MM.1S (cell line): ENCODE data around the gene ANKZF1.

ENCODE experiments used
- DNase-seq: peaks from one replicate; pipeline ENCODE4 v3.0.0-alpha.2; 2015
- H2AFZ ChIP-seq: fragments of 300-600 bp; sonication (generic); 2 replicates; pipeline ENCODE4 v1.6.0; 2016; ENCODE audit warnings: antibody characterized with exemption, low read length
- H3F3A ChIP-seq: fragments of 300-600 bp; sonication (generic); 2 replicates; pipeline ENCODE4 v1.6.1; 2016; ENCODE audit warnings: mild to moderate bottlenecking, antibody characterized with exemption, low read length, moderate library complexity, mixed read lengths; ENCODE audit not compliant: insufficient read depth
- H3K27ac ChIP-seq: fragments of 300-600 bp; sonication (generic); 2 replicates; pipeline ENCODE4 v1.5.1; 2016; ENCODE audit warnings: mild to moderate bottlenecking, low read length
- H3K27me3 ChIP-seq: fragments of 300-600 bp; sonication (generic); replicated peaks from 2 replicates; pipeline ENCODE4 v1.6.0; 2016; ENCODE audit warnings: low read length; ENCODE audit not compliant: insufficient read depth
- H3K36me3 ChIP-seq: fragments of 300-600 bp; sonication (generic); replicated peaks from 2 replicates; pipeline ENCODE4 v1.6.1; 2016; ENCODE audit warnings: mild to moderate bottlenecking, low read length, mixed read lengths; ENCODE audit not compliant: insufficient read depth
- H3K4me1 ChIP-seq: fragments of 300-600 bp; sonication (generic); 2 replicates; pipeline ENCODE4 v1.6.1; 2016; ENCODE audit warnings: low read length, mixed read lengths
- H3K4me2 ChIP-seq: fragments of 300-600 bp; sonication (generic); 2 replicates; pipeline ENCODE4 v1.6.0; 2016; ENCODE audit warnings: low read depth, low read length
- H3K4me3 ChIP-seq: fragments of 300-600 bp; sonication (generic); 2 replicates; pipeline ENCODE4 v1.5.1; 2016; ENCODE audit warnings: low read length, mixed read lengths
- H3K79me2 ChIP-seq: fragments of 300-600 bp; sonication (generic); 2 replicates; pipeline ENCODE4 v1.6.1; 2016; ENCODE audit warnings: mixed run types, low read length, mixed read lengths
- H3K9ac ChIP-seq: fragments of 300-600 bp; sonication (generic); 2 replicates; pipeline ENCODE4 v1.6.1; 2016; ENCODE audit warnings: low read length, mixed read lengths
- H3K9me2 ChIP-seq: fragments of 300-600 bp; sonication (generic); replicated peaks from 2 replicates; pipeline ENCODE4 v1.6.1; 2016; ENCODE audit warnings: mild to moderate bottlenecking, low read length, mixed read lengths; ENCODE audit not compliant: insufficient read depth
- H3K9me3 ChIP-seq: fragments of 300-600 bp; sonication (generic); replicated peaks from 2 replicates; pipeline ENCODE4 v1.6.1; 2016; ENCODE audit warnings: mild to moderate bottlenecking, low read length, mixed read lengths; ENCODE audit not compliant: insufficient read depth
- H4K20me1 ChIP-seq: fragments of 300-600 bp; sonication (generic); 2 replicates; pipeline ENCODE4 v1.6.1; 2016; ENCODE audit warnings: mild to moderate bottlenecking, low read length, moderate library complexity, mixed read lengths; ENCODE audit not compliant: insufficient read depth
- CTCF ChIP-seq: fragments of 300-600 bp; sonication (generic); IDR thresholded peaks from 2 replicates; pipeline ENCODE4 v1.5.1; 2016; ENCODE audit warnings: antibody characterized with exemption, low read length, mixed read lengths
- EZH2 ChIP-seq: fragments of 300-600 bp; sonication (generic); optimal IDR thresholded peaks from 2 replicates; pipeline ENCODE3; 2017; ENCODE audit warnings: low read depth, mild to moderate bottlenecking, antibody characterized with exemption, low read length, mixed read lengths
- EZH2phosphoT487 ChIP-seq: fragments of 300-600 bp; sonication (generic); IDR thresholded peaks from 2 replicates; pipeline ENCODE4 v1.6.1; 2018; ENCODE audit warnings: antibody characterized with exemption, low read length

The ANKZF1 gene

GRCh38 chr2:219281588-219281987, 52.0 kb downstream of the ANKZF1 start:
- H3K4me1 ChIP-seq: peaks cover 21% of the 10 kb centered on the region
- peaks cover 10% of the 10 kb centered on the region for H3K79me2 ChIP-seq
- no peaks in the 10 kb centered on the region for H3K9me3 ChIP-seq
- no peak overlapping the region for H3K4me2 ChIP-seq
- H3K9ac ChIP-seq: no peak overlapping the region
- no peaks in the 10 kb centered on the region for H3K27me3 ChIP-seq
- no peak overlapping the region for H3K27ac ChIP-seq
- H3K36me3 ChIP-seq: no peaks in the 10 kb centered on the region
- TF ChIP-seq EZH2 (no peak), CTCF (no peak), EZH2phosphoT487 (no peak)
- no peaks in the 10 kb centered on the region for H3K9me2 ChIP-seq
- peaks cover 15% of the 10 kb centered on the region for H3F3A ChIP-seq
- no peak for DNase-seq
- no peak overlapping the region for H2AFZ ChIP-seq
- no peaks in the 10 kb centered on the region for H4K20me1 ChIP-seq
- H3K4me3 ChIP-seq: no peak overlapping the region

- H3K9ac ChIP-seq: no peak overlapping the region
- peaks cover 10% of the 10 kb centered on the region for H3K79me2 ChIP-seq
- H3K27me3 ChIP-seq: no peaks in the 10 kb centered on the region
- H3K4me3 ChIP-seq: no peak overlapping the region
- no peak for DNase-seq
- H3K9me2 ChIP-seq: no peaks in the 10 kb centered on the region
- H3K9me3 ChIP-seq: no peaks in the 10 kb centered on the region
- H3F3A ChIP-seq: peaks cover 15% of the 10 kb centered on the region
- peaks cover 17% of the 10 kb centered on the region for H3K4me1 ChIP-seq
- no peak overlapping the region for H2AFZ ChIP-seq
- no peak overlapping the region for H3K4me2 ChIP-seq
- no peaks in the 10 kb centered on the region for H4K20me1 ChIP-seq
- H3K27ac ChIP-seq: no peak overlapping the region
- no peak for TF ChIP-seq EZH2
- TF ChIP-seq CTCF: no peak
- no peak for TF ChIP-seq EZH2phosphoT487
- no peaks in the 10 kb centered on the region for H3K36me3 ChIP-seq
Observed at GRCh38 chr2:219282375-219282774, 52.8 kb downstream of the ANKZF1 start.

- no peak overlapping the region for H2AFZ ChIP-seq
- no peaks in the 10 kb centered on the region for H3K9me3 ChIP-seq
- H3K27ac ChIP-seq: no peak overlapping the region
- H3K9me2 ChIP-seq: no peaks in the 10 kb centered on the region
- no peak overlapping the region for H3K9ac ChIP-seq
- H4K20me1 ChIP-seq: no peaks in the 10 kb centered on the region
- H3K27me3 ChIP-seq: no peaks in the 10 kb centered on the region
- no peaks in the 10 kb centered on the region for H3K36me3 ChIP-seq
- peaks cover 13% of the 10 kb centered on the region for H3F3A ChIP-seq
- no peak for DNase-seq
- H3K4me2 ChIP-seq: no peak overlapping the region
- TF ChIP-seq CTCF (no peak), EZH2 (no peak), EZH2phosphoT487 (no peak)
- peaks cover 13% of the 10 kb centered on the region for H3K4me1 ChIP-seq
- H3K4me3 ChIP-seq: no peak overlapping the region
- H3K79me2 ChIP-seq: peaks cover 10% of the 10 kb centered on the region
Observed at GRCh38 chr2:219282943-219283581, 53.5 kb downstream of the ANKZF1 start.
